Left ventricle myocardium superior (tissue), 1 donor: Measurements from ENCODE around the gene GNPDA1. TPM values are rescaled to one million over a fixed set of nuclear protein-coding genes. Genes with fewer than 3 reads are reported as not detected.

Experiments
- ATAC-seq: fragments of 200-7000 bp; cut with Tn5 transposase; one replicate; pipeline ENCODE4 v1.9.1; 2020; ENCODE audit warnings: mild to moderate bottlenecking, moderate library complexity
- DNase-seq: peaks from one replicate; pipeline ENCODE4 v3.0.0-alpha.2; 2020
- intact Hi-C: fragments of 100-400 bp; cut with micrococcal nuclease; formaldehyde crosslinking; loops from one replicate; pipeline ENCODE4 v1.11.0; 2022
- total RNA-seq: library from RNA; stranded (reverse); fragmentation: NEBNext Ultra II Directional; extraction: Animal tissue kit (Norgen Biotek cat#: 25700); gene quantifications from one replicate; pipeline ENCODE4 v1.2.1, GENCODE V29; 2021
- donor health status: DM: no; HTN: yes; CAD: no; lungs with severe emphysema.

GNPDA1 gene
- total RNA-seq, 1 donor from 2014 or later, result 20.2 TPM

- no peak for ATAC-seq
- intact Hi-C loops, result no loop called here
- no peak for DNase-seq
Measured at GRCh38 chr5:142032150-142032549, 19.3 kb upstream of the GNPDA1 start.

- intact Hi-C loops, result no loop called here
- no peak for ATAC-seq
- DNase-seq, result no peak
Measured at GRCh38 chr5:142025637-142026036, 12.8 kb upstream of the GNPDA1 start.

- intact Hi-C loops, result no loop called here
- ATAC-seq, result peak; percentile 100
- peak; percentile 93 for DNase-seq
Measured at GRCh38 chr5:142024771-142025304, 12.0 kb upstream of the GNPDA1 start.

- intact Hi-C loops, result no loop called here
- ATAC-seq (no peak), DNase-seq (no peak)
Measured at GRCh38 chr5:142023836-142024235, 11.0 kb upstream of the GNPDA1 start.

GRCh38 chr5:142020122-142020659, 7.4 kb upstream of the GNPDA1 start:
- intact Hi-C loops, result no loop called here

GRCh38 chr5:142017832-142018427, 5.1 kb upstream of the GNPDA1 start:
- intact Hi-C loops, result no loop called here
- ATAC-seq, result no peak
- no peak for DNase-seq

More at GRCh38 chr5:142020122-142020659, 7.4 kb upstream of the GNPDA1 start:
- ATAC-seq (no peak), DNase-seq (no peak)

GRCh38 chr5:142016556-142016955, 3.7 kb upstream of the GNPDA1 start:
- no peak for ATAC-seq
- intact Hi-C loops, result no loop called here

GRCh38 chr5:142015781-142016533, 3.1 kb upstream of the GNPDA1 start:
- intact Hi-C loops, result no loop called here
- no peak for DNase-seq
- peak; percentile 10 for ATAC-seq

More at GRCh38 chr5:142016556-142016955, 3.7 kb upstream of the GNPDA1 start:
- DNase-seq, result no peak

- ATAC-seq, result peak; percentile 6
- no peak for DNase-seq
- intact Hi-C loops, result no loop called here
Measured at GRCh38 chr5:142014911-142015584, 2.2 kb upstream of the GNPDA1 start.

GRCh38 chr5:142013734-142014521, 1.1 kb upstream of the GNPDA1 start:
- ATAC-seq (peak; percentile 20), DNase-seq (peak; percentile 58)
- intact Hi-C loops, result no loop called here

- DNase-seq (peak; percentile 69), ATAC-seq (peak; percentile 47)
- intact Hi-C loops, result no loop called here
Measured at GRCh38 chr5:142012186-142012785, 541 bp downstream of the GNPDA1 start.

- intact Hi-C loops, result no loop called here
Measured at GRCh38 chr5:142011572-142012185, 1.1 kb downstream of the GNPDA1 start.

GRCh38 chr5:142009886-142010285, 2.9 kb downstream of the GNPDA1 start:
- intact Hi-C loops, result no loop called here
- ATAC-seq (no peak), DNase-seq (no peak)

More at GRCh38 chr5:142011572-142012185, 1.1 kb downstream of the GNPDA1 start:
- no peak for ATAC-seq
- DNase-seq, result no peak

GRCh38 chr5:142008813-142009212, 4.0 kb downstream of the GNPDA1 start:
- no peak for ATAC-seq
- intact Hi-C loops, result no loop called here

GRCh38 chr5:142007237-142007544, 5.6 kb downstream of the GNPDA1 start:
- intact Hi-C loops, result no loop called here
- no peak for ATAC-seq
- no peak for DNase-seq

More at GRCh38 chr5:142008813-142009212, 4.0 kb downstream of the GNPDA1 start:
- DNase-seq, result no peak

GRCh38 chr5:142006363-142007236, 6.2 kb downstream of the GNPDA1 start:
- DNase-seq (no peak), ATAC-seq (no peak)
- intact Hi-C loops, result no loop called here

- no peak for DNase-seq
- intact Hi-C loops, result no loop called here
- ATAC-seq, result no peak
Measured at GRCh38 chr5:142003266-142003800, 9.5 kb downstream of the GNPDA1 start.
